Common myeloid progenitor, CD34-positive (primary cell): Measurements from ENCODE around the gene CDKN2C.

Experiments used
- CTCF ChIA-PET: fragments of 350-600 bp; sonication (Branson Sonifier 250); formaldehyde crosslinking; loops from one replicate; lab custom pipeline; 2021; ENCODE audit warnings: antibody characterized with exemption; lab: Charles Lee
- POLR2A ChIA-PET: fragments of 350-600 bp; sonication (Branson Sonifier 250); formaldehyde crosslinking; loops from one replicate; lab custom pipeline; 2021; ENCODE audit warnings: antibody characterized with exemption; lab: Charles Lee
- DNase-seq, 3 donors: peaks; one replicate each; pipeline versions ENCODE4 v3.0.0 to v3.0.0-alpha.2; 2013
- H3K27ac ChIP-seq, 2 experiments: 1 replicate in 1 of 2; 2 replicates in 1 of 2; pipeline ENCODE4 v1.7.0; 2013; ENCODE audit warnings: inconsistent platforms in 2 of 2, low read length in 2 of 2, mild to moderate bottlenecking in 2 of 2, low read depth in 1 of 2, moderate library complexity in 1 of 2; ENCODE audit not compliant: severe bottlenecking in 2 of 2, insufficient read depth in 1 of 2, poor library complexity in 1 of 2
- H3K27me3 ChIP-seq, 5 experiments: replicated peaks in 2 of 5; 1 replicate in 3 of 5; 2 replicates in 2 of 5; pipeline versions ENCODE4 v1.6.1 to v1.7.0; 2013; ENCODE audit warnings: low read length in 4 of 5, mild to moderate bottlenecking in 2 of 5, moderate library complexity in 2 of 5, inconsistent platforms in 1 of 5; ENCODE audit not compliant: insufficient read depth in 5 of 5, control insufficient read depth in 4 of 5
- H3K36me3 ChIP-seq, 4 experiments: 1 replicate in 2 of 4; 2 replicates in 2 of 4; pipeline versions ENCODE4 v1.6.1 to v1.7.0; 2013; ENCODE audit warnings: low read length in 3 of 4, control low read depth in 1 of 4, mild to moderate bottlenecking in 1 of 4; ENCODE audit not compliant: control insufficient read depth in 4 of 4, insufficient read depth in 4 of 4
- H3K4me1 ChIP-seq, 4 experiments: 1 replicate in 3 of 4; 2 replicates in 1 of 4; pipeline versions ENCODE4 v1.6.1 to v1.7.1; 2013; ENCODE audit warnings: low read length in 3 of 4, mild to moderate bottlenecking in 3 of 4, control low read depth in 1 of 4, inconsistent platforms in 1 of 4, moderate library complexity in 1 of 4; ENCODE audit not compliant: control insufficient read depth in 4 of 4, insufficient read depth in 4 of 4; ENCODE audit errors: control extremely low read depth in 1 of 4
- H3K4me3 ChIP-seq, 7 experiments: 1 replicate in 4 of 7; 2 replicates in 3 of 7; pipeline versions ENCODE4 v1.5.1 to v1.7.0; 2013; ENCODE audit warnings: mild to moderate bottlenecking in 7 of 7, low read length in 6 of 7, moderate library complexity in 6 of 7, inconsistent platforms in 2 of 7, low read depth in 2 of 7, control low read depth in 1 of 7; ENCODE audit not compliant: insufficient read depth in 4 of 7, control insufficient read depth in 1 of 7; ENCODE audit errors: extremely low read depth in 1 of 7
- H3K9me3 ChIP-seq, 5 experiments: 1 replicate in 4 of 5; 2 replicates in 1 of 5; pipeline versions ENCODE4 v1.6.1 to v1.7.1; 2013; ENCODE audit warnings: low read length in 4 of 5, mild to moderate bottlenecking in 2 of 5, inconsistent platforms in 1 of 5, low read depth in 1 of 5, moderate library complexity in 1 of 5; ENCODE audit not compliant: control insufficient read depth in 4 of 5, insufficient read depth in 2 of 5; ENCODE audit errors: control extremely low read depth in 1 of 5
- WGBS: methylation state at CpG from one replicate; pipeline ENCODE4 v1.1.5; 2013; ENCODE audit not compliant: insufficient coverage; 5-methylcytosine and 5-hydroxymethylcytosine counted together

The CDKN2C gene

GRCh38 chr1:50973875-50974617, 4.0 kb downstream of the CDKN2C start:
- Histone ChIP-seq H3K4me3 (no peak overlapping the region), H3K27me3 (peaks cover 0 to 39% (median 25%) of the 10 kb centered on the region in 5 experiments), H3K27ac (no peak overlapping the region), H3K36me3 (peaks cover 0 to 5% (median 1%) of the 10 kb centered on the region in 4 experiments), H3K4me1 (peaks cover 12 to 53% (median 38%) of the 10 kb centered on the region in 4 experiments), H3K9me3 (no peaks in the 10 kb centered on the region)
- ChIA-PET POLR2A (no interaction called here), CTCF (no interaction called here)
- 98% methylated on average over 13 of the region's 13 CpGs for WGBS
- no peak for DNase-seq

DNA sequence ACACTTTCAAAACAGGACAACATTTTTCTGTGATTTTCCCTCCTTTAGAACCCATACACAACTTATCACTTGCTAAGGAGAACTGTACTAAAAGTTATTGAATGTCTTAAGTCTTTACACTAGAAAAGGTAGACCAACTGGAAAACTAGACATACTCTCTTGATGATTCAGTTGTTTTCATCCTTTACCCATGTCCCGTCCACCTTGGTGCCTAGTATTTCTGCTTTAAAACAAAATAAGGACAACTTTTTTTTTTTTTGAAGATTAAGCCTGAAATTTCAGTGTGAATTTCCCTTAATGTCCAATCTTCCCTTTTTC, 4.5 kb downstream of the CDKN2C start:
- ChIA-PET POLR2A (no interaction called here), CTCF (interaction anchor here (0.7 kb wide), 1 partner anchor 204 kb away, joined by 3 read pairs; no protein-coding TSS in a partner anchor)
- H3K4me1 ChIP-seq: peaks cover 12 to 52% (median 37%) of the 10 kb centered on the region in 4 experiments
- no peak overlapping the region for H3K4me3 ChIP-seq
- no peak for DNase-seq
- no peaks in the 10 kb centered on the region for H3K9me3 ChIP-seq
- H3K27me3 ChIP-seq: peaks cover under 1 to 44% (median 30%) of the 10 kb centered on the region in 5 experiments
- H3K27ac ChIP-seq: no peak overlapping the region
- H3K36me3 ChIP-seq: peaks cover 0 to 5% (median 1%) of the 10 kb centered on the region in 4 experiments
- 86% methylated on average over 1 of the region's 1 CpG for WGBS

GRCh38 chr1:50975436-50975835, 5.4 kb downstream of the CDKN2C start:
- POLR2A ChIA-PET: no interaction called here
- peaks cover 6 to 52% (median 33%) of the 10 kb centered on the region in 5 experiments for H3K27me3 ChIP-seq
- H3K4me3 ChIP-seq: no peak overlapping the region
- H3K36me3 ChIP-seq: peaks cover 0 to 5% (median 1%) of the 10 kb centered on the region in 4 experiments
- H3K27ac ChIP-seq: no peak overlapping the region
- CTCF ChIA-PET: no interaction called here
- DNase-seq: no peak
- no CpG with 5 or more reads among the region's 1 CpG for WGBS
- H3K4me1 ChIP-seq: peaks cover 12 to 45% (median 33%) of the 10 kb centered on the region in 4 experiments
- no peaks in the 10 kb centered on the region for H3K9me3 ChIP-seq

DNA sequence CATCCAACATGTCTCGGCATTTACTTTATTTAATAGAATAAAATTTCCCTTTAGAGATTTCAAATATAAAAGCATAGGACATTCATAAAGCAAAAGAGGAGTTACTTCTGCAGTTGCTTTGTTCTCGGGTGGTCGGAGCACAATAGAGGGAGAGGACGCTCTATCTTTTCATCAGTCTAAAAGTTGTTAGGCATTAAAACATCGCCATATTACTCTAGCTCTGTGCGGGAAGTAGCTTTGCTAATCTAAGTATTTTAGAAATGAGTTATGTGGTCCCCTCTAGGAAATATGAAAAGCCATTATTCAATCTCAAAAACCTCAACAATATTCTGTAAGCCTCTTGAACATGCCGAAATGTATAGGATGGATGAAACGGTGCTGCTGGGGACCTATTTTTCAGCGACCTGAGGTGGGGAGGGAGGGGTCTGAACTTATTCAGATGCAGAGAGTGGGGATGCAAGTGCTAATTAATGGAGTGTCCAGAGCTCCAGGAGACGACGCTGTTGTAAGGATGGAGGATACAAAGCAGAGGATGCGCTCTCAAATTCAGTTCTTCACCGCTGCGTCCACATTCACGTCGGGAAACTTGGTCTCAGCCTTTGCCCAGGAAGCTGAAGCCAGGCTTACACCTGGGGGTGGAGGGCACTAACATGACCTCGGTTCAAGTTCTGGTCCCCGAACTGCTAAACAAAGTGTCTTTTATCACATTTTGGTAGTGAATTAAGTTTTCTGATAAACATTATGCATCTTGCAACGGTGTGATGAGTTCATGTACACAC, 6.3 kb downstream of the CDKN2C start:
- POLR2A ChIA-PET: interaction anchor here (0.8 to 1.4 kb wide), 2 partner anchors 8 to 11 kb away, joined by 7 read pairs; no protein-coding TSS in a partner anchor
- Histone ChIP-seq H3K4me1 (peaks cover 4 to 36% (median 27%) of the 10 kb centered on the region in 4 experiments), H3K27me3 (peaks cover 11 to 56% (median 35%) of the 10 kb centered on the region in 5 experiments), H3K27ac (peak overlapping the region in 1 of 2 experiments; percentile 74), H3K4me3 (peak overlapping the region in 5 of 7 experiments; percentile 57 to 85 (median 72)), H3K9me3 (no peaks in the 10 kb centered on the region), H3K36me3 (peaks cover 0 to 5% (median 1%) of the 10 kb centered on the region in 4 experiments)
- DNase-seq: no peak
- CTCF ChIA-PET: no interaction called here
- WGBS: 27% methylated on average over 12 of the region's 19 CpGs

GRCh38 chr1:50976890-50977574, 7.0 kb downstream of the CDKN2C start:
- 3% methylated on average over 22 of the region's 26 CpGs for WGBS
- Histone ChIP-seq H3K9me3 (no peaks in the 10 kb centered on the region), H3K27me3 (peaks cover 13 to 64% (median 35%) of the 10 kb centered on the region in 5 experiments), H3K4me3 (peak overlapping the region; percentile 52 to 85 (median 62)), H3K36me3 (peaks cover 0 to 5% (median 1%) of the 10 kb centered on the region in 4 experiments), H3K27ac (peak overlapping the region in 1 of 2 experiments; percentile 74), H3K4me1 (peaks cover 2 to 30% (median 25%) of the 10 kb centered on the region in 4 experiments)
- peak in 2 of 3 donors; percentile 62 to 71 for DNase-seq
- ChIA-PET CTCF (interaction anchor here (0.9 to 2.3 kb wide), 2 partner anchors 8 to 16 kb away, joined by 3 to 14 read pairs; partner anchors contain the start of genes CDKN2C and FAF1), POLR2A (interaction anchor here (0.8 to 1.4 kb wide), 2 partner anchors 9 to 10 kb away, joined by 7 read pairs; no protein-coding TSS in a partner anchor)

DNA sequence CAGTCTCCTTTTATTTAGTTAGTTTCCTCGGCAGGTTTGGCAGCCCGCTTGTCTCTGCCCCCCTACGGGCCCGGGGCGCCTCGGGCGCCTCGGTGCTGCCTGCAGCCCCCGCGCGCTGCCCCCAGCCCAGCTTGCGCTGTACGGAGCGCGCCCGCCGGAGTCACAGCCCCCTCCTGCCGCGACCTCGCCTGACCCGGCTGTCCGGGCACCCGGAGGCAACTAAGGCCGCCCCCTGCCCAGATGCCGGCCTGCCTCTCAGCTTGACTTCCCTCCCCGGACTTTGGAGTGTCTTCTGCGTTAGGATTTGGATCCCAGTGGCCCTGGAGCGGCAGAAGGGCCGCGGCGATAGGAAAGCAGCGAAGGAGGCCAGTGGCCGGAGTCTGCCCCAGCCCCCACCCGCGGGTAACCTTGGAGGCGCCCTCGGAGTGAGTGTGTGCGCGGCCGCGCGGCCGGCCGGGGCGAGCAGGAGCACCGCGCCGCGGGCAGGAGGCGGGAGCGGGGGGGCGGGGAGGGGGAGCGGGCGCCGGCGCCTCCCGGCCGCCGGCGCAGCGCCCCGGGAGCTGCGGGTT, 7.6 kb downstream of the CDKN2C start:
- peak in 1 of 3 donors; percentile 45 for DNase-seq
- peak overlapping the region; percentile 52 to 85 (median 62) for H3K4me3 ChIP-seq
- H3K36me3 ChIP-seq: peaks cover 0 to 5% (median 1%) of the 10 kb centered on the region in 4 experiments
- 0% methylated on average over 42 of the region's 63 CpGs for WGBS
- ChIA-PET CTCF (interaction anchor here (0.6 to 2.3 kb wide), 3 partner anchors 9 to 530 kb away, joined by 3 to 14 read pairs (median 3); partner anchors contain the start of genes CDKN2C and FAF1), POLR2A (interaction anchor here (1.4 kb wide), 1 partner anchor 9 kb away, joined by 7 read pairs; no protein-coding TSS in a partner anchor)
- H3K4me1 ChIP-seq: peaks cover 2 to 27% (median 25%) of the 10 kb centered on the region in 4 experiments
- no peaks in the 10 kb centered on the region for H3K9me3 ChIP-seq
- H3K27me3 ChIP-seq: peaks cover 13 to 70% (median 40%) of the 10 kb centered on the region in 5 experiments
- H3K27ac ChIP-seq: peak overlapping the region in 1 of 2 experiments; percentile 74
